Thoracic aorta (tissue), 2 donors: ENCODE results near the gene RRBP1. TPM values are rescaled to one million over a fixed set of nuclear protein-coding genes. Genes with fewer than 3 reads are reported as not detected.
A peak's percentile ranks its signal among the peaks of the same experiment; 100 is the strongest.

Experiments used
- ATAC-seq: fragments of 150-250 bp; one replicate; pipeline ENCODE4 v1.8.0; 2017; ENCODE audit warnings: low read depth; ENCODE audit not compliant: insufficient number of reproducible peaks, low FRiP score
- DNase-seq: peaks from one replicate; pipeline ENCODE4 v3.0.0-alpha.2; 2020; ENCODE audit warnings: low spot score
- H3K27ac ChIP-seq, 2 donors: fragments of 200-600 bp; sonication (generic); 1 replicate in 1 of 2; 2 replicates in 1 of 2; pipeline ENCODE4 v1.5.1; 2016; ENCODE audit warnings: mild to moderate bottlenecking in 2 of 2, moderate library complexity in 2 of 2
- H3K27me3 ChIP-seq: fragments of 200-600 bp; sonication (generic); replicated peaks from 2 replicates; pipeline ENCODE4 v1.6.0; 2016; ENCODE audit warnings: mild to moderate bottlenecking; ENCODE audit not compliant: insufficient read depth
- H3K36me3 ChIP-seq: fragments of 200-600 bp; sonication (generic); one replicate; pipeline ENCODE4 v1.5.1; 2016
- H3K4me1 ChIP-seq, 2 donors: fragments of 200-600 bp; sonication (generic); 1 replicate in 1 of 2; 2 replicates in 1 of 2; pipeline versions ENCODE4 v1.5.1 to v1.6.0; 2016; ENCODE audit warnings: low read depth in 2 of 2, mild to moderate bottlenecking in 1 of 2; ENCODE audit not compliant: control insufficient read depth in 1 of 2
- H3K4me3 ChIP-seq: fragments of 200-600 bp; sonication (generic); 2 replicates; pipeline ENCODE4 v1.5.1; 2016; ENCODE audit warnings: mild to moderate bottlenecking
- H3K9me3 ChIP-seq: fragments of 200-600 bp; sonication (generic); 2 replicates; pipeline ENCODE4 v1.5.1; 2016
- CTCF ChIP-seq: fragments of 200-600 bp; sonication (generic); IDR thresholded peaks from one replicate; pipeline ENCODE4 v1.5.1; 2019; ENCODE audit warnings: antibody characterized with exemption
- total RNA-seq, 2 donors: library from RNA; depleted of rRNA; stranded (reverse); fragments of >200 nt; gene quantifications; one replicate each; pipeline versions ENCODE4 v1.1.0 to v1.2.3, GENCODE V29; 2016

RRBP1 gene
- total RNA-seq, 2 donors from 2014 or later, result 113 to 163 TPM

- no peak for TF ChIP-seq CTCF
- ATAC-seq, result no peak
- no peak for DNase-seq
- Histone ChIP-seq H3K4me1 (peaks cover 14 to 40% of the 10 kb centered on the region in 2 donors), H3K9me3 (no peaks in the 10 kb centered on the region), H3K4me3 (peak overlapping the region; percentile 75), H3K27me3 (no peaks in the 10 kb centered on the region), H3K27ac (peak overlapping the region in 1 of 2 donors; percentile 96), H3K36me3 (no peaks in the 10 kb centered on the region)
These were observed 108.6 kb downstream of the RRBP1 start for GRCh38 chr20:17573463-17573862.

GRCh38 chr20:17572034-17572638, 109.9 kb downstream of the RRBP1 start:
- H3K36me3 ChIP-seq, result no peaks in the 10 kb centered on the region
- H3K4me3 ChIP-seq, result peak overlapping the region; percentile 75
- TF ChIP-seq CTCF, result no peak
- no peak for DNase-seq
- peak overlapping the region; percentile 96 to 100 for H3K27ac ChIP-seq
- ATAC-seq, result no peak
- H3K27me3 ChIP-seq, result no peaks in the 10 kb centered on the region
- peaks cover 15 to 44% of the 10 kb centered on the region in 2 donors for H3K4me1 ChIP-seq
- H3K9me3 ChIP-seq, result no peaks in the 10 kb centered on the region

- no peak for DNase-seq
- Histone ChIP-seq H3K4me3 (peak overlapping the region; percentile 75), H3K36me3 (no peaks in the 10 kb centered on the region), H3K27ac (peak overlapping the region; percentile 96 to 100), H3K4me1 (peaks cover 13 to 44% of the 10 kb centered on the region in 2 donors), H3K27me3 (no peaks in the 10 kb centered on the region), H3K9me3 (no peaks in the 10 kb centered on the region)
- TF ChIP-seq CTCF, result no peak
- no peak for ATAC-seq
These were observed 110.9 kb downstream of the RRBP1 start for GRCh38 chr20:17571153-17571527.

GRCh38 chr20:17570347-17571152, 111.5 kb downstream of the RRBP1 start:
- Histone ChIP-seq H3K4me1 (peaks cover 13 to 48% of the 10 kb centered on the region in 2 donors), H3K4me3 (peak overlapping the region; percentile 75)
- peak; percentile 8 for ATAC-seq

More at GRCh38 chr20:17570347-17571152, 111.5 kb downstream of the RRBP1 start:
- Histone ChIP-seq H3K27me3 (no peaks in the 10 kb centered on the region), H3K27ac (peak overlapping the region; percentile 96 to 100), H3K36me3 (no peaks in the 10 kb centered on the region), H3K9me3 (no peaks in the 10 kb centered on the region)
- TF ChIP-seq CTCF, result no peak
- DNase-seq, result no peak
